Measurements from ENCODE around the gene PRDM10. TPM values are rescaled to one million over a fixed set of nuclear protein-coding genes. Genes with fewer than 3 reads are reported as not detected.

PRDM10 gene, protein sequence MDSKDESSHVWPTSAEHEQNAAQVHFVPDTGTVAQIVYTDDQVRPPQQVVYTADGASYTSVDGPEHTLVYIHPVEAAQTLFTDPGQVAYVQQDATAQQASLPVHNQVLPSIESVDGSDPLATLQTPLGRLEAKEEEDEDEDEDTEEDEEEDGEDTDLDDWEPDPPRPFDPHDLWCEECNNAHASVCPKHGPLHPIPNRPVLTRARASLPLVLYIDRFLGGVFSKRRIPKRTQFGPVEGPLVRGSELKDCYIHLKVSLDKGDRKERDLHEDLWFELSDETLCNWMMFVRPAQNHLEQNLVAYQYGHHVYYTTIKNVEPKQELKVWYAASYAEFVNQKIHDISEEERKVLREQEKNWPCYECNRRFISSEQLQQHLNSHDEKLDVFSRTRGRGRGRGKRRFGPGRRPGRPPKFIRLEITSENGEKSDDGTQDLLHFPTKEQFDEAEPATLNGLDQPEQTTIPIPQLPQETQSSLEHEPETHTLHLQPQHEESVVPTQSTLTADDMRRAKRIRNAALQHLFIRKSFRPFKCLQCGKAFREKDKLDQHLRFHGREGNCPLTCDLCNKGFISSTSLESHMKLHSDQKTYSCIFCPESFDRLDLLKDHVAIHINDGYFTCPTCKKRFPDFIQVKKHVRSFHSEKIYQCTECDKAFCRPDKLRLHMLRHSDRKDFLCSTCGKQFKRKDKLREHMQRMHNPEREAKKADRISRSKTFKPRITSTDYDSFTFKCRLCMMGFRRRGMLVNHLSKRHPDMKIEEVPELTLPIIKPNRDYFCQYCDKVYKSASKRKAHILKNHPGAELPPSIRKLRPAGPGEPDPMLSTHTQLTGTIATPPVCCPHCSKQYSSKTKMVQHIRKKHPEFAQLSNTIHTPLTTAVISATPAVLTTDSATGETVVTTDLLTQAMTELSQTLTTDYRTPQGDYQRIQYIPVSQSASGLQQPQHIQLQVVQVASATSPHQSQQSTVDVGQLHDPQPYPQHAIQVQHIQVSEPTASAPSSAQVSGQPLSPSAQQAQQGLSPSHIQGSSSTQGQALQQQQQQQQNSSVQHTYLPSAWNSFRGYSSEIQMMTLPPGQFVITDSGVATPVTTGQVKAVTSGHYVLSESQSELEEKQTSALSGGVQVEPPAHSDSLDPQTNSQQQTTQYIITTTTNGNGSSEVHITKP
- 10 to 100 TPM; 12.9 to 15.2 TPM for total RNA-seq

- peaks cover 7% of the 10 kb centered on the region for H3K36me3 Mint-ChIP-seq (ENCODE audit: low read depth)
- H3K9me3 Mint-ChIP-seq, result no peaks in the 10 kb centered on the region
- DNase-seq, result peak; percentile 90
- peak within 1 kb of the TSS; percentile 97 for H3K4me3 Mint-ChIP-seq
- H3K27me3 Mint-ChIP-seq, result no peaks in the 10 kb centered on the region
- peaks cover 37% of the 10 kb centered on the region for H3K4me1 Mint-ChIP-seq
- CTCF ChIA-PET, result interaction anchor here (0.6 to 1.2 kb wide), 5 partner anchors 11 to 199 kb away, joined by 3 to 4 read pairs (median 3); no protein-coding TSS in a partner anchor
- POLR2A ChIA-PET, result no interaction called here
- peak within 1 kb of the TSS; percentile 100 for H3K27ac Mint-ChIP-seq
These were observed at the start of gene PRDM10 for GRCh38 chr11:130002352-130002845. TSS of gene PRDM10 (minus strand) at chr11:130002835. CDS start at chr11:129960964, 41,871 bp downstream.

DNA sequence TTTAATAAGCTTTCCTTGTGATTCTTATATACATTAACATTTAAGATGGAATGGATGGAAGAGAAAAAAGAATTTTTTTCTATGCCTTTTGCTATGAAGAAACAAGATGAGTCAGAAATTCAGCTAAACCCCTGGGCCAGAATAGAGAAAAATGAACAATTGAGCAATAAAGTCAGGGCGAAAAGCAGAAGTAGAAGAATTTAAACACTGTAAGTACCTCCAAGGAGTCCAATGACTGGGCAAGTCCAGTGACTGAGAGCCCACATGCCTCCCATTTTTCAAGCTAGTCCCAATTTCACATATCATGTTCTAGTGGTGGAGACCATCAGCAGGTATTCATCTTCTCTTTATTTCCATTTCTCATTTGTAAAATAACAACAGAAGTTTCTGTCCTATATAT is 48.4 kb upstream of the PRDM10 start:
- CTCF ChIA-PET, result no interaction called here
- H3K9me3 Mint-ChIP-seq, result no peaks in the 10 kb centered on the region
- H3K27ac Mint-ChIP-seq, result no peak overlapping the region

DNA sequence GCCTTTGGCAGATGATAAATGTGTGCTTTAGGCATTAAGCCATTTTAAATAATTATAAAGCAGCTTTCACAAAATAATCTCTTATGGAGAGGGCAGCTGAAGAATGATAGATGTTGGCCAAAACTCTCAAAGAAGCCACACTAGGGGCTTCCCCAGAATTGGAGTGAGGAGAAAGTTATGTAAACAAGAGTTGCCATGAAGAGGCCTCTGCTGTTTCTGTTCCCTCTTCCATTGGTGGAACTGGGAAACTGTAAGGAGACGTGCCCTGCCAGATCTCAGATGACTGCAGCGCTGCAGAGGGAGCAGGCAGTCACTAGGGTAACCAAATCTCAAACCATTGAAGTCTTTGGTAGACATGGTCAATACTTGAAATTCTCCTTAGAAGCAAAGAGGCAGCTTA is 47.6 kb upstream of the PRDM10 start:
- Mint-ChIP-seq H3K4me1 (no peaks in the 10 kb centered on the region), H3K9me3 (no peaks in the 10 kb centered on the region), H3K36me3 (ENCODE audit: low read depth) (no peaks in the 10 kb centered on the region), H3K27me3 (peaks cover 18% of the 10 kb centered on the region), H3K27ac (no peak overlapping the region), H3K4me3 (no peak overlapping the region)
- POLR2A ChIA-PET, result no interaction called here
- DNase-seq, result no peak
- CTCF ChIA-PET, result no interaction called here

More for the DNA sequence above, 48.4 kb upstream of the PRDM10 start:
- no peaks in the 10 kb centered on the region for H3K4me1 Mint-ChIP-seq
- no peak for DNase-seq
- POLR2A ChIA-PET, result no interaction called here
- peaks cover 18% of the 10 kb centered on the region for H3K27me3 Mint-ChIP-seq
- no peaks in the 10 kb centered on the region for H3K36me3 Mint-ChIP-seq (ENCODE audit: low read depth)
- no peak overlapping the region for H3K4me3 Mint-ChIP-seq

DNA sequence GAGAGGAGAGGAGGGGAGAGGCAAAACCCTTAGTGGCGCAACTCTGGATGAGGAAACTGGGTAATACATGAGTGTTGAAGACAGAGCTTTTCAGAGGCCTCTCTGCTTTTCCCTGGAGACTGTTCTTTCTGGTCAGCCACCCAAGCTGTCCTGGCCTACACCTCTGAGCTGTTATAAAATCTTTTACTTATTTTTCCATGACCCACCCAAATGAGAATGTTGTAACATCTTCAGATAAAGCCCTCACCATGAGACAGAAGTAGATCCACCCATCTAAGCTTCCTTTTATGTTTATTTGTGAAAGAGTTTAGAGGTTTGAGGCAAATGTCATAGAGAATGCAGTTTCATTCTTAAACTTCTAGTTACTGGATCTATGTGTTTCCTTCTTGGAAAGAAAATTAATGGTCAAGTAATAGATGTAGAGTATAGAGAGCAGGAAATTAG is 46.7 kb upstream of the PRDM10 start:
- no peak overlapping the region for H3K27ac Mint-ChIP-seq
- ChIA-PET POLR2A (no interaction called here), CTCF (interaction anchor here (2.1 kb wide), 1 partner anchor 11 kb away, joined by 5 read pairs; no protein-coding TSS in a partner anchor)
- no peaks in the 10 kb centered on the region for H3K36me3 Mint-ChIP-seq (ENCODE audit: low read depth)
- peaks cover 18% of the 10 kb centered on the region for H3K27me3 Mint-ChIP-seq
- no peak overlapping the region for H3K4me3 Mint-ChIP-seq
- no peaks in the 10 kb centered on the region for H3K4me1 Mint-ChIP-seq
- H3K9me3 Mint-ChIP-seq, result no peaks in the 10 kb centered on the region
- DNase-seq, result no peak

DNA sequence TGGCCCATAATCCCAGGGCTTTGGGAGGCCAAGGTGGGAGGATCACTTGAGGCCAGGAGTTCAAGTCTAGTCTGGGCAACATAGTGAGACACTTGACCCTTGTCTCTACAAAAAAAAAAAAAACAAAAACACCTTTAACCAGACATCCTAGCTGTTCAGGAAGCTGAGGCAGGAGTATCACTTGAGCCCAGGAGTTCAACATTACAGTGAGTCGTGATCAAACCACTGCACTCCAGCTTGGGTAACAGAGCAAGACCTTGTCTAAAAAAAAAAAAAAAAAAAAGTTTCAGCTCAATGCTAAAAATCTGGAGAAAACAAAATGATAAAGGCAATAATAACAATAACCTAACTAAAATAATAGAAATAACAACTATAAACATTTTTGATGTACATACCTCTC is 44.5 kb upstream of the PRDM10 start:
- no peak overlapping the region for H3K27ac Mint-ChIP-seq
- CTCF ChIA-PET, result interaction anchor here (0.5 to 0.6 kb wide), 2 partner anchors 31 to 51 kb away, joined by 3 read pairs; no protein-coding TSS in a partner anchor
- H3K9me3 Mint-ChIP-seq, result no peaks in the 10 kb centered on the region
- H3K36me3 Mint-ChIP-seq (ENCODE audit: low read depth), result no peaks in the 10 kb centered on the region
- no peak overlapping the region for H3K4me3 Mint-ChIP-seq
- POLR2A ChIA-PET, result no interaction called here
- H3K27me3 Mint-ChIP-seq, result peaks cover 14% of the 10 kb centered on the region
- no peaks in the 10 kb centered on the region for H3K4me1 Mint-ChIP-seq
- no peak for DNase-seq

DNA sequence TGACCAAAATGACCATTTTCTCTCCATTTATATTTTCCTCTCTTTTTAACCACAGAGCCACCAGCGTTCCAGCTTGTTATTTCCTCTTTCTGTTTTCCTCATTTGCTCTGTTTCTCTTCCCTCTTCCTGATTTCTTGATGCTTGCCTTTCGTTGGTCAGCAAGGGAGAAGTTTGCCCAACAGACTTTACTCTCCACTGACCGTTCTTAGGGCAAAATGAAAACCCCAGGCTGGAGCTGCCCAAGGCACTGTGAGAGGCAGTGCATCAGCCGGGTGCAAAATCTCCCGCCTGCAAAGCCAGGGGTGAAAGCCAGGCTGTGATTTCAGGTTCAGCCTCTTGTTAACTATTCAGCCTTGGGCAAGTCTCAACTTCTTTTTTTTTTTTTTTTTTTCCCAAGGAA is 40.9 kb upstream of the PRDM10 start:
- no peak overlapping the region for H3K4me3 Mint-ChIP-seq
- ChIA-PET CTCF (no interaction called here), POLR2A (no interaction called here)
- no peak for DNase-seq
- H3K27me3 Mint-ChIP-seq, result peaks cover 2% of the 10 kb centered on the region
- H3K27ac Mint-ChIP-seq, result no peak overlapping the region
- no peaks in the 10 kb centered on the region for H3K9me3 Mint-ChIP-seq
- H3K36me3 Mint-ChIP-seq (ENCODE audit: low read depth), result no peaks in the 10 kb centered on the region
- H3K4me1 Mint-ChIP-seq, result no peaks in the 10 kb centered on the region

GRCh38 chr11:130042093-130042591 is 39.5 kb upstream of the PRDM10 start:
- CTCF ChIA-PET, result no interaction called here
- Mint-ChIP-seq H3K4me1 (no peaks in the 10 kb centered on the region), H3K36me3 (ENCODE audit: low read depth) (no peaks in the 10 kb centered on the region), H3K4me3 (no peak overlapping the region), H3K27me3 (peaks cover 2% of the 10 kb centered on the region), H3K9me3 (no peaks in the 10 kb centered on the region), H3K27ac (no peak overlapping the region)
- no peak for DNase-seq
- POLR2A ChIA-PET, result no interaction called here

DNA sequence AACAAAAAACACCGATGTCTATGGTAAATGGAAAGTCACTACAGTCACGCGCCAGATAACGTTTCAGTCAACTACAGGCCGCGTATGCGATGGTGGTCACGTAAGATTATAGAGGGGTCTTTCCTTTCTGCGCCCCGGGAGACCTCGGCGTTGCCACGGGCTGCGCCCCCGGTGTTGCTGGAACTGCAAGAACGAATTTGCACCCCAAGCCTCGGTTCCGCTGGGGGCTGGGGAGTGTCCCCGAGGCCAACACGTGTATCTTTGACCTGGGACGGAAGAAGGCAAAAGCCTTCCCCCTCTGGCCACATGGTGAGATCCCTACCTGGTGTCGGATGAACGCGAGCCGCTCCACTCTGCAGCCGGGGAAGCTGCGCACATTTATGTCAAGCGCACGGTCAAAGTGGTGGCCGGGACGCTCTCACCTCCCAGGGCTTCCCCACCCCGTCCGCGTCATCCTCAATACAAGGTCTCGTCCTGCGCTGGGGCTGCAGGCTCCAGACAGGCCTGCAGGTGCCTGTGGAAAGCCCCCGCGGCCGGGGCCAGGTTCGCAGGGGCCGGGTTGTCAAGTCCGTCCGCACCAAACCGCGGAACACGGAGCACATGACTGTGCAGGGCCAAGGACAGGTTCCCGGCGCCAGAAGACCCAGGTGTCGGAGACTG is 37.8 kb upstream of the PRDM10 start:
- no peaks in the 10 kb centered on the region for H3K36me3 Mint-ChIP-seq (ENCODE audit: low read depth)
- no peaks in the 10 kb centered on the region for H3K9me3 Mint-ChIP-seq
- H3K4me1 Mint-ChIP-seq, result no peaks in the 10 kb centered on the region
- ChIA-PET CTCF (no interaction called here), POLR2A (no interaction called here)
- peaks cover 2% of the 10 kb centered on the region for H3K27me3 Mint-ChIP-seq
- H3K4me3 Mint-ChIP-seq, result no peak overlapping the region
- no peak overlapping the region for H3K27ac Mint-ChIP-seq
- DNase-seq, result no peak

- CTCF ChIA-PET, result interaction anchor here (0.7 kb wide), 1 partner anchor 1357 kb away, joined by 5 read pairs; no protein-coding TSS in a partner anchor
- Mint-ChIP-seq H3K27me3 (peaks cover 1% of the 10 kb centered on the region), H3K9me3 (no peaks in the 10 kb centered on the region), H3K36me3 (ENCODE audit: low read depth) (no peaks in the 10 kb centered on the region), H3K27ac (no peak overlapping the region), H3K4me1 (no peaks in the 10 kb centered on the region), H3K4me3 (no peak overlapping the region)
- no peak for DNase-seq
- POLR2A ChIA-PET, result no interaction called here
These were observed 35.4 kb upstream of the PRDM10 start for GRCh38 chr11:130037881-130038585.

DNA sequence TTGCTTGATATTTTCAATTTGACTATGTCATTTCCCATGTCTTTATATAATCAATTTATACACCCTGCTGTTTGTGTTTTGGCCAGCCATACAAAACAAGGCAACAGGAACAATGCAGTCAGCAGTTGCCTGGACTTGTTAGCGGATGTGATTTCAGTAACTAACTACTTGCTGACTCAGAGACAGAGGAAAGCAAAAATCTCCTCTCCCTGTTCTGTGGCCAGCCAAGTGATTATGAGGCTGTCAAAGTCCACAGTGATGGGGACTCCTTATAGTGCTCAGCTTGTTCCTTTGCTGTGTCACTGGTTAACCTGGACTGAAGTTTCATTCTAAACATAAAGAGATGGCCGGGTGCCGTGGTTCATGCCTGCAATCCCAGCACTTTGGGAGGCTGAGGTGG is 34.4 kb upstream of the PRDM10 start:
- Mint-ChIP-seq H3K9me3 (no peaks in the 10 kb centered on the region), H3K27me3 (no peaks in the 10 kb centered on the region), H3K4me1 (no peaks in the 10 kb centered on the region), H3K27ac (no peak overlapping the region), H3K4me3 (no peak overlapping the region), H3K36me3 (ENCODE audit: low read depth) (no peaks in the 10 kb centered on the region)
- no peak for DNase-seq
- ChIA-PET CTCF (interaction anchor here (0.7 kb wide), 2 partner anchors 113 to 114 kb away, joined by 3 read pairs; no protein-coding TSS in a partner anchor), POLR2A (no interaction called here)

DNA sequence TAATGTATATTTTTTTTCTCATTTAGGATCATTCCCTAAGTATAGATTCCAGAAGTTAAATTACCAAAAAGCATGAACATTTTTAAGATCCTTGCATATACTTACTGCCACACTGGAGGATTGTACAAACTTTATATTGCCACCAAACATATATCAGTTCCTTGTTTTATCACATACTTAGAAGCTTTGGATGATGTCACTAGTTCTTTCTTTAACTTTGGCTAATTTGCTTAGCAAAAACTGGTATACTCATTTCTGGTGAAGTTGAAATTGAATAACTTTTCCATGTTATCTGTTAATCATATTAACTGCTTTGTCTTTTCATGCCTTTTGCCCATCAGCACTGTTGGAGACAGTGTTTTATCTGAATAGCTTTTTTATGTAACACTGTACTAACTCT is 31.6 kb upstream of the PRDM10 start:
- Mint-ChIP-seq H3K27me3 (no peaks in the 10 kb centered on the region), H3K36me3 (ENCODE audit: low read depth) (no peaks in the 10 kb centered on the region), H3K4me1 (no peaks in the 10 kb centered on the region), H3K4me3 (no peak overlapping the region), H3K9me3 (no peaks in the 10 kb centered on the region), H3K27ac (no peak overlapping the region)
- ChIA-PET POLR2A (no interaction called here), CTCF (interaction anchor here (0.6 kb wide), 1 partner anchor 356 kb away, joined by 4 read pairs; no protein-coding TSS in a partner anchor)
- no peak for DNase-seq

DNA sequence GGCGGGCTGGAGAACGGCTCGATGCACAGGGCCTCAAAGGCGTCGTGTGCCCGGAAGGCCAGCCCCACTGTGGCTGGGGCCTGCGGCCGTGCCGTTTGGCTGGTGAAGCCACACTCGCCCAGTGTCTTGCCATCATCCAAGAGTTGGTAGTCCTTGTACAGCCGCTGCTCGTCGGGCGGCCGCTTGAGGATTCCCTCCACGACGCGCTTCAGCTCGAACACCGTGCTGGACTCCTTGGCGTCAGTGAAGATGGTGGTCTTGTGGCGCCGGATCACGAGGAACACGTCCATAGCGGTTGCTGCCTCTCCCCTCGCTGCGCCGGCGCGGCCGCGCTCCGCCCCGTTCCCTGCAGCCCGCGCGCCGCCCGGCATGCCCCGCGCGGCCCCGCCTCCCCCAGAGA is 30.3 kb upstream of the PRDM10 start:
- no peak overlapping the region for H3K27ac Mint-ChIP-seq
- ChIA-PET CTCF (no interaction called here), POLR2A (no interaction called here)
- DNase-seq, result no peak
- no peaks in the 10 kb centered on the region for H3K27me3 Mint-ChIP-seq
- H3K36me3 Mint-ChIP-seq (ENCODE audit: low read depth), result no peaks in the 10 kb centered on the region
- no peak overlapping the region for H3K4me3 Mint-ChIP-seq
- no peaks in the 10 kb centered on the region for H3K9me3 Mint-ChIP-seq
- H3K4me1 Mint-ChIP-seq, result no peaks in the 10 kb centered on the region

Measured in activated CD4-positive, alpha-beta T cell treated with anti-CD3 and anti-CD28 coated beads, Interleukin-2, amount 10 ng/mL, durations not matched to agents 7 days and 5 days (primary cell).